Large intestine (tissue), 3 donors: Measurements from ENCODE around the gene SERPING1. TPM values are rescaled to one million over a fixed set of nuclear protein-coding genes. Genes with fewer than 3 reads are reported as not detected.
A peak's percentile ranks its signal among the peaks of the same experiment; 100 is the strongest.

Source experiments
- DNase-seq, 2 donors: peaks; one replicate each; pipeline versions ENCODE4 v3.0.0 to v3.0.0-alpha.2; 2013
- H3K27ac ChIP-seq: one replicate; pipeline ENCODE4 v1.5.1; 2013; ENCODE audit warnings: low read length
- H3K27me3 ChIP-seq: 2 replicates; pipeline ENCODE4 v1.6.1; 2013; ENCODE audit warnings: low read length; ENCODE audit not compliant: control insufficient read depth, insufficient read depth
- H3K36me3 ChIP-seq: 2 replicates; pipeline ENCODE4 v1.6.1; 2013; ENCODE audit warnings: low read length; ENCODE audit not compliant: control insufficient read depth, insufficient read depth
- H3K4me1 ChIP-seq: one replicate; pipeline ENCODE4 v1.6.1; 2013; ENCODE audit warnings: low read length; ENCODE audit not compliant: control insufficient read depth, insufficient read depth
- H3K4me3 ChIP-seq: one replicate; pipeline ENCODE4 v1.5.1; 2013; ENCODE audit warnings: low read length
- H3K9me3 ChIP-seq: one replicate; pipeline ENCODE4 v1.6.1; 2013; ENCODE audit warnings: mild to moderate bottlenecking, low read depth, low read length, moderate library complexity; ENCODE audit not compliant: control insufficient read depth
- WGBS: methylation state at CpG from one replicate; pipeline ENCODE4 v1.1.5; 2013; ENCODE audit warnings: low lambda C conversion rate; ENCODE audit not compliant: insufficient coverage; 5-methylcytosine and 5-hydroxymethylcytosine counted together
- polyA plus RNA-seq: library from polyadenylated mRNA; unstranded; fragments of 120-200 nt; gene quantifications from one replicate; pipeline ENCODE4 v1.2.1, GENCODE V29; 2013

Gene SERPING1
- polyA plus RNA-seq, 1 donor: 48.9 TPM

- WGBS: no CpG with 5 or more reads among the region's 1 CpG
- no peak for DNase-seq
- Histone ChIP-seq H3K4me1 (no peaks in the 10 kb centered on the region), H3K27me3 (peaks cover 2% of the 10 kb centered on the region), H3K27ac (no peak overlapping the region), H3K36me3 (peaks cover 6% of the 10 kb centered on the region), H3K4me3 (no peak overlapping the region), H3K9me3 (peaks cover 6% of the 10 kb centered on the region)
Observed at GRCh38 chr11:57615308-57615707, 17.8 kb downstream of the SERPING1 start.

- peaks cover 6% of the 10 kb centered on the region for H3K9me3 ChIP-seq
- peaks cover 2% of the 10 kb centered on the region for H3K27me3 ChIP-seq
- WGBS: no CpG with 5 or more reads among the region's 3 CpGs
- DNase-seq: no peak
- H3K4me3 ChIP-seq: no peak overlapping the region
- H3K27ac ChIP-seq: no peak overlapping the region
- peaks cover 6% of the 10 kb centered on the region for H3K36me3 ChIP-seq
- H3K4me1 ChIP-seq: no peaks in the 10 kb centered on the region
Observed at GRCh38 chr11:57616595-57616994, 19.1 kb downstream of the SERPING1 start.

DNA sequence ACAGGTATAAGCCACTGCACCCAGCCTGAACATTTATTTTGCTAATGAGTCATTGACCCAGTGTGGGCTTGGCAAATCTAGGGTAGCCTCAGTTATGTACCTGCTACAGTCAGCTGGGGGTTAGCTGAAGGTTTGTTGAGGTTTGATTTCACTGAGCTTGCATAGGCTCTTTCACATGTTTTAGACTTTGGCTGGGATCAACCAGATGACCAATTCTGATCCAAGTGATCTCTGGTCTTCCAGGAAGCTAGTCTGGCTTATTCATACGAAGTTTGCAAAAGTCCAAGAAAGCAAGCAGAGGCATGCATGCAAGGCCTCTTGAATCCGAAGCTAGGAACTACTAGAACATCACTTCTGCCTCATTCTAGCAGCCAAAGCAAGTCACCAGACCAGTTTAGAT lies 21.0 kb downstream of the SERPING1 start:
- 100% methylated on average over 1 of the region's 2 CpGs for WGBS
- Histone ChIP-seq H3K4me3 (no peak overlapping the region), H3K4me1 (no peaks in the 10 kb centered on the region), H3K27me3 (peaks cover 2% of the 10 kb centered on the region), H3K27ac (no peak overlapping the region), H3K36me3 (peaks cover 6% of the 10 kb centered on the region), H3K9me3 (peaks cover 6% of the 10 kb centered on the region)
- DNase-seq: no peak

DNA sequence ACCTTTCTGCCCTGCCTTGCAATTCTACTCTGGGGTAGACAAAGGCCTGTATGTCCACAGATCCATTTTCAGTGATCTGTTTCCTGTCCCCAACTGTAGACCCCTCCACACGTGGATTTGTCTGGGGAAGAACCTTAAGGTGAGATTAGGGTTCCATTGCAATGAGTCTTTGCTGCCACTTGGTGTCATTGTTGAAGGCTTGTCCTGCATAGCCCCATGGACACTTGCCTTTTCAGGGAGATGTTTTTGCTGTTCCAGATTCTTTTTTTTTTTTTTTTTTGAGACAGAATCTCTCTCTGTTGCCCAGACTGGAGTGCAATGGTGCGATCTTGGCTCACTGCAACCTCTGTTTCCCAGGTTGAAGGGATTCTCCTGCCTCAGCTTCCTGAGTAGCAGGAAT lies 21.8 kb downstream of the SERPING1 start:
- Histone ChIP-seq H3K27ac (no peak overlapping the region), H3K9me3 (peaks cover 6% of the 10 kb centered on the region), H3K4me3 (no peak overlapping the region), H3K36me3 (peaks cover 4% of the 10 kb centered on the region), H3K4me1 (no peaks in the 10 kb centered on the region), H3K27me3 (peaks cover 2% of the 10 kb centered on the region)
- DNase-seq: no peak
- no CpG with 5 or more reads among the region's 2 CpGs for WGBS

GRCh38 chr11:57620467-57620866 lies 23.0 kb downstream of the SERPING1 start:
- Histone ChIP-seq H3K4me3 (no peak overlapping the region), H3K4me1 (no peaks in the 10 kb centered on the region), H3K27ac (no peak overlapping the region), H3K9me3 (peaks cover 6% of the 10 kb centered on the region), H3K27me3 (peaks cover 2% of the 10 kb centered on the region), H3K36me3 (no peaks in the 10 kb centered on the region)
- DNase-seq: no peak

GRCh38 chr11:57622263-57622662 lies 24.8 kb downstream of the SERPING1 start:
- Histone ChIP-seq H3K4me3 (no peak overlapping the region), H3K27me3 (no peaks in the 10 kb centered on the region), H3K9me3 (peaks cover 6% of the 10 kb centered on the region), H3K27ac (no peak overlapping the region), H3K4me1 (no peaks in the 10 kb centered on the region), H3K36me3 (no peaks in the 10 kb centered on the region)
- DNase-seq: no peak
- no CpG with 5 or more reads among the region's 3 CpGs for WGBS

GRCh38 chr11:57624864-57625263 lies 27.4 kb downstream of the SERPING1 start:
- WGBS: no CpG with 5 or more reads among the region's 2 CpGs
- H3K36me3 ChIP-seq: no peaks in the 10 kb centered on the region
- H3K27me3 ChIP-seq: no peaks in the 10 kb centered on the region
- H3K4me1 ChIP-seq: no peaks in the 10 kb centered on the region
- no peak for DNase-seq
- H3K9me3 ChIP-seq: no peaks in the 10 kb centered on the region
- no peak overlapping the region for H3K4me3 ChIP-seq
- H3K27ac ChIP-seq: no peak overlapping the region

GRCh38 chr11:57626895-57627294 lies 29.4 kb downstream of the SERPING1 start:
- DNase-seq: no peak
- Histone ChIP-seq H3K27me3 (peaks cover 4% of the 10 kb centered on the region), H3K27ac (no peak overlapping the region), H3K4me3 (no peak overlapping the region), H3K9me3 (no peaks in the 10 kb centered on the region), H3K4me1 (no peaks in the 10 kb centered on the region), H3K36me3 (no peaks in the 10 kb centered on the region)
- no CpG with 5 or more reads among the region's 1 CpG for WGBS

DNA sequence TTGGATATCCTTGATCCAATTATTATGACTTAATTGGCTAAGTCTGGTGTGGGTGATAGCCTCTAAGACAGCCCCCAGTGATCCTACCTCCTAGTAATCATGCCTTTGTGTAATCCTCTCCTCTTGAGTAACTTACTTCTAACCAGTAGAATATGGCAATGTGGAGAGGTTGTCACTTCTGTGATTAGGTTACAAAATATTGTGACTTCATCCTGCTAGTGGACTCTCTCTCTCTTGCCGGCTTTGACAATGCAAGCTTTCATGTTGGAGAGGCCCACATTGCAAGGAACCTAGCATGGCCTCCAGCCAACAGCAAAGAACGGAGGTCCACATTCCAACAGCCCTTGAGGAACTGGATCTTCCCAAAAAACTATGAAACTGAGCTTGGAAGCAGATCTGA lies 32.7 kb downstream of the SERPING1 start:
- no CpG with 5 or more reads among the region's 2 CpGs for WGBS
- Histone ChIP-seq H3K9me3 (no peaks in the 10 kb centered on the region), H3K36me3 (no peaks in the 10 kb centered on the region), H3K4me1 (no peaks in the 10 kb centered on the region), H3K27ac (no peak overlapping the region), H3K27me3 (peaks cover 8% of the 10 kb centered on the region), H3K4me3 (no peak overlapping the region)
- DNase-seq: no peak

GRCh38 chr11:57632116-57632515 lies 34.6 kb downstream of the SERPING1 start:
- H3K36me3 ChIP-seq: no peaks in the 10 kb centered on the region
- peak in 1 of 2 donors; percentile 60 for DNase-seq
- no peaks in the 10 kb centered on the region for H3K9me3 ChIP-seq
- H3K27ac ChIP-seq: no peak overlapping the region
- H3K4me1 ChIP-seq: no peaks in the 10 kb centered on the region
- peaks cover 8% of the 10 kb centered on the region for H3K27me3 ChIP-seq
- no CpG with 5 or more reads among the region's 5 CpGs for WGBS
- no peak overlapping the region for H3K4me3 ChIP-seq

DNA sequence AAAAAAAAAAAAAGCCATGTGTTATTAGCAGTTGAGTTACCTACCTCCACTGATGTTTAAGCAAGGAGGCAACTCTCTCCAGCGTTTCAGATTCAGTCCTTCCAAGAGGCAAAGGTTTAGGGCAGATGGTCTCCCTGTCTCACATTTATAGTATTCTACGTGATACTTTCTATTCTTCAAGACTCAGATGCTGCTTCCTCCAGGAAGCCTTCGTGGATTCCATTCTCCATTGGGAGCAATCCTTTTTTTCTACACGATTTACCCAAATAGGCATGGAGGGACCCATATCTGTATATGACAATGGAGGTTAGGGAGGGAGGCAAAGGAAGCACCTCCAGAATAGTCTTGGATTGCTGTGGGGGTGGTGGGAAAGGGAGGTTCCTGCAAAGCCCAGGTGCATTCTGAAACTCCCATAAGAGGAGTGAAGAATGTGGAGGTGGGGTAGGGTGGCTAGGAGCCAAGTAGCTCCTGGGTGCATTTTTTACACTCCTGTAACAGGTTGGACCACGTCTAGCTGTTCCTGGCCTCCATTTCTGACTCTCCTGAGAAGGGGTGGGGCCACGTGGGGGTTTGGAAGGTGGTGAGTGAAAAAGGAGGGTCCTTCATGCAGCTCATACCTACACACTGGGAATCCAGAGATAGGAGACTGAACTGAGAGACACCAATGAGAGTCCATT lies 36.0 kb downstream of the SERPING1 start:
- no CpG with 5 or more reads among the region's 6 CpGs for WGBS

More for the DNA sequence above, 36.0 kb downstream of the SERPING1 start:
- Histone ChIP-seq H3K4me1 (peaks cover 7% of the 10 kb centered on the region), H3K27ac (no peak overlapping the region), H3K36me3 (no peaks in the 10 kb centered on the region), H3K9me3 (no peaks in the 10 kb centered on the region), H3K4me3 (no peak overlapping the region), H3K27me3 (peaks cover 8% of the 10 kb centered on the region)
- no peak for DNase-seq
